IMR-90 (cell line): ENCODE measurements around the gene CLK1.

ENCODE experiments used
- RCOR1 ChIP-seq: IDR thresholded peaks from 2 replicates; pipeline ENCODE4 v1.6.1; 2012; ENCODE audit warnings: mild to moderate bottlenecking, low read length, improper control_type of control experiment; ENCODE audit not compliant: insufficient replicate concordance
- USF2 ChIP-seq: fragments of 150-350 bp; IDR thresholded peaks from 2 replicates; pipeline ENCODE4 v1.6.1; 2017; ENCODE audit warnings: mild to moderate bottlenecking, antibody characterized with exemption, low read length, low read depth
- TF ChIP-seq, protein P1 (sequence below): conservative IDR thresholded peaks from 2 replicates; pipeline ENCODE4 v1.5.1; 2012; ENCODE audit warnings: mild to moderate bottlenecking, low read depth, low read length, improper control_type of control experiment

- no peak for TF ChIP-seq RCOR1
- no peak for TF ChIP-seq USF2
- TF ChIP-seq, protein P1, sequence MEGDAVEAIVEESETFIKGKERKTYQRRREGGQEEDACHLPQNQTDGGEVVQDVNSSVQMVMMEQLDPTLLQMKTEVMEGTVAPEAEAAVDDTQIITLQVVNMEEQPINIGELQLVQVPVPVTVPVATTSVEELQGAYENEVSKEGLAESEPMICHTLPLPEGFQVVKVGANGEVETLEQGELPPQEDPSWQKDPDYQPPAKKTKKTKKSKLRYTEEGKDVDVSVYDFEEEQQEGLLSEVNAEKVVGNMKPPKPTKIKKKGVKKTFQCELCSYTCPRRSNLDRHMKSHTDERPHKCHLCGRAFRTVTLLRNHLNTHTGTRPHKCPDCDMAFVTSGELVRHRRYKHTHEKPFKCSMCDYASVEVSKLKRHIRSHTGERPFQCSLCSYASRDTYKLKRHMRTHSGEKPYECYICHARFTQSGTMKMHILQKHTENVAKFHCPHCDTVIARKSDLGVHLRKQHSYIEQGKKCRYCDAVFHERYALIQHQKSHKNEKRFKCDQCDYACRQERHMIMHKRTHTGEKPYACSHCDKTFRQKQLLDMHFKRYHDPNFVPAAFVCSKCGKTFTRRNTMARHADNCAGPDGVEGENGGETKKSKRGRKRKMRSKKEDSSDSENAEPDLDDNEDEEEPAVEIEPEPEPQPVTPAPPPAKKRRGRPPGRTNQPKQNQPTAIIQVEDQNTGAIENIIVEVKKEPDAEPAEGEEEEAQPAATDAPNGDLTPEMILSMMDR = no peak
These were observed 6.7 kb upstream of the CLK1 start for GRCh38 chr2:200871151-200871550.
